Thyroid gland (tissue), 4 donors: ENCODE data around the gene DDX46. TPM values are rescaled to one million over a fixed set of nuclear protein-coding genes. Genes with fewer than 3 reads are reported as not detected.

Source experiments
- DNase-seq, 2 donors: peaks; one replicate each; pipeline ENCODE4 v3.0.0-alpha.2; 2019
- H3K27ac ChIP-seq, 3 donors: fragments of 200-600 bp; sonication (generic); 1 replicate in 2 of 3; 2 replicates in 1 of 3; pipeline ENCODE4 v1.5.1; 2016 to 2019; ENCODE audit warnings: mild to moderate bottlenecking in 1 of 3, moderate library complexity in 1 of 3
- H3K27me3 ChIP-seq: fragments of 200-600 bp; sonication (generic); one replicate; pipeline ENCODE4 v1.5.1; 2019
- H3K36me3 ChIP-seq, 2 donors: fragments of 200-600 bp; sonication (generic); one replicate each; pipeline ENCODE4 v1.5.1; 2016 to 2019
- H3K4me1 ChIP-seq, 2 donors: fragments of 200-600 bp; sonication (generic); one replicate each; pipeline ENCODE4 v1.5.1; 2017 to 2019
- H3K4me3 ChIP-seq, 3 donors: fragments of 200-600 bp; sonication (generic); replicated peaks in 1 of 3; 1 replicate in 2 of 3; 2 replicates in 1 of 3; pipeline ENCODE4 v1.5.1; 2016; ENCODE audit warnings: mild to moderate bottlenecking in 1 of 3
- H3K9me3 ChIP-seq: fragments of 200-600 bp; sonication (generic); one replicate; pipeline ENCODE4 v1.5.1; 2017
- CTCF ChIP-seq, 6 experiments: fragments of 200-600 bp in 3 of 6; fragments of 450-650 bp in 3 of 6; sonication (generic) in 3 of 6; IDR thresholded peaks; one replicate each; pipeline ENCODE4 v1.5.1; 2016 to 2019; ENCODE audit warnings: antibody characterized with exemption in 6 of 6, mild to moderate bottlenecking in 2 of 6, inconsistent platforms in 1 of 6, moderate library complexity in 1 of 6
- POLR2A ChIP-seq, 2 donors: fragments of 450-650 bp; IDR thresholded peaks; one replicate each; pipeline ENCODE4 v1.6.1; 2017; ENCODE audit warnings: antibody characterized with exemption in 2 of 2, mild to moderate bottlenecking in 2 of 2, moderate library complexity in 1 of 2
- WGBS, 2 donors: methylation state at CpG; one replicate each; pipeline ENCODE4 v1.1.5; 2017; 5-methylcytosine and 5-hydroxymethylcytosine counted together
- intact Hi-C: fragments of 100-400 bp; cut with DNase I; formaldehyde crosslinking; loops from one replicate; pipeline ENCODE4 v1.15.1; 2023
- total RNA-seq, 4 donors: library from RNA; depleted of rRNA; stranded (reverse); fragments of >200 nt; gene quantifications; one replicate each; pipeline ENCODE4 v1.2.3, GENCODE V29; 2016

Gene DDX46
- total RNA-seq, 4 donors from 2014 or later = 37.3 to 97.0 (median 63.6) TPM

GRCh38 chr5:134769206-134769605, 10.6 kb downstream of the DDX46 start:
- Histone ChIP-seq H3K4me1 (no peaks in the 10 kb centered on the region), H3K4me3 (no peak overlapping the region), H3K27ac (no peak overlapping the region), H3K36me3 (peaks cover 74 to 82% of the 10 kb centered on the region in 2 donors), H3K27me3 (no peaks in the 10 kb centered on the region), H3K9me3 (no peaks in the 10 kb centered on the region)
- no peak for TF ChIP-seq POLR2A (IDR thresholded peaks at IDR 0.05)
- no peak for TF ChIP-seq CTCF (IDR thresholded peaks at IDR 0.05)
- intact Hi-C loops = no loop called here
- 82 to 87% methylated on average over 4 of the region's 4 CpGs for WGBS, 2 donors
- DNase-seq = no peak

- no peak for DNase-seq
- H3K4me1 ChIP-seq = no peaks in the 10 kb centered on the region
- WGBS, 2 donors = 94 to 95% methylated on average over 10 of the region's 10 CpGs
- TF ChIP-seq CTCF (IDR thresholded peaks at IDR 0.05) = no peak
- TF ChIP-seq POLR2A (IDR thresholded peaks at IDR 0.05) = no peak
- H3K9me3 ChIP-seq = no peaks in the 10 kb centered on the region
- no peak overlapping the region for H3K4me3 ChIP-seq
- intact Hi-C loops = loop anchor here (10.0 kb wide), 1 partner anchor 88 kb away; no protein-coding TSS in a partner anchor
- H3K27ac ChIP-seq = no peak overlapping the region
- H3K27me3 ChIP-seq = no peaks in the 10 kb centered on the region
- peaks cover 68 to 74% of the 10 kb centered on the region in 2 donors for H3K36me3 ChIP-seq
These were observed 14.0 kb downstream of the DDX46 start for GRCh38 chr5:134772461-134773125.

GRCh38 chr5:134777366-134777765, 18.8 kb downstream of the DDX46 start:
- Histone ChIP-seq H3K9me3 (no peaks in the 10 kb centered on the region), H3K27ac (no peak overlapping the region), H3K27me3 (no peaks in the 10 kb centered on the region), H3K36me3 (peaks cover 42 to 67% of the 10 kb centered on the region in 2 donors), H3K4me3 (no peak overlapping the region), H3K4me1 (no peaks in the 10 kb centered on the region)
- WGBS, 2 donors = 91 to 92% methylated on average over 2 of the region's 2 CpGs
- intact Hi-C loops = loop anchor here (10.0 kb wide), 1 partner anchor 93 kb away; no protein-coding TSS in a partner anchor
- no peak for DNase-seq
- no peak for TF ChIP-seq CTCF (IDR thresholded peaks at IDR 0.05)
- TF ChIP-seq POLR2A (IDR thresholded peaks at IDR 0.05) = no peak

GRCh38 chr5:134784241-134784920, 25.8 kb downstream of the DDX46 start:
- TF ChIP-seq CTCF (IDR thresholded peaks at IDR 0.05) (no peak), POLR2A (IDR thresholded peaks at IDR 0.05) (no peak)
- no peaks in the 10 kb centered on the region for H3K27me3 ChIP-seq
- DNase-seq = no peak
- H3K4me1 ChIP-seq = no peaks in the 10 kb centered on the region
- intact Hi-C loops = no loop called here
- no peak overlapping the region for H3K27ac ChIP-seq
- peaks cover 21 to 54% of the 10 kb centered on the region in 2 donors for H3K36me3 ChIP-seq
- 70 to 74% methylated on average over 4 of the region's 4 CpGs for WGBS, 2 donors
- no peak overlapping the region for H3K4me3 ChIP-seq
- no peaks in the 10 kb centered on the region for H3K9me3 ChIP-seq
